Upper lobe of left lung (tissue), 4 donors: Measurements from ENCODE around the gene ISG15.

ENCODE experiments used
- POLR2AphosphoS5 ChIP-seq, 2 donors: sonication (generic); formaldehyde crosslinking; IDR thresholded peaks; one replicate each; pipeline ENCODE4 v1.5.1; 2017; ENCODE audit warnings: antibody characterized with exemption in 2 of 2
- TF ChIP-seq, protein P1 (sequence below), 6 experiments: fragments of 450-650 bp in 4 of 6; fragments of 200-600 bp in 2 of 6; sonication (generic) in 2 of 6; IDR thresholded peaks; one replicate each; pipeline ENCODE4 v1.5.1; 2016 to 2019; ENCODE audit warnings: antibody characterized with exemption in 6 of 6

DNA sequence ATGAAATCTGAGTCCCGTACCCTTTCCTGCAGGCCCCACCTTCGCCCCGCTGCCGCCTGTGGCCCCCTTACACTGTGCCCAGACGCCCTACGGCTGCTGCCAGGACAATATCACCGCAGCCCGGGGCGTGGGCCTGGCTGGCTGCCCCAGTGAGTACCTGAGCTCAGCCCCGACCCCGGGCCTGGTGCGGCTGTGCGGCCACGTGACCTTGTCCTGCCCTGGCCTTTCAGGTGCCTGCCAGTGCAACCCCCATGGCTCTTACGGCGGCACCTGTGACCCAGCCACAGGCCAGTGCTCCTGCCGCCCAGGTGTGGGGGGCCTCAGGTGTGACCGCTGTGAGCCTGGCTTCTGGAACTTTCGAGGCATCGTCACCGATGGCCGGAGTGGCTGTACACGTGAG is 31.8 kb downstream of the ISG15 start:
- TF ChIP-seq POLR2AphosphoS5 (IDR thresholded peaks at IDR 0.05), result no peak
- TF ChIP-seq, protein P1, sequence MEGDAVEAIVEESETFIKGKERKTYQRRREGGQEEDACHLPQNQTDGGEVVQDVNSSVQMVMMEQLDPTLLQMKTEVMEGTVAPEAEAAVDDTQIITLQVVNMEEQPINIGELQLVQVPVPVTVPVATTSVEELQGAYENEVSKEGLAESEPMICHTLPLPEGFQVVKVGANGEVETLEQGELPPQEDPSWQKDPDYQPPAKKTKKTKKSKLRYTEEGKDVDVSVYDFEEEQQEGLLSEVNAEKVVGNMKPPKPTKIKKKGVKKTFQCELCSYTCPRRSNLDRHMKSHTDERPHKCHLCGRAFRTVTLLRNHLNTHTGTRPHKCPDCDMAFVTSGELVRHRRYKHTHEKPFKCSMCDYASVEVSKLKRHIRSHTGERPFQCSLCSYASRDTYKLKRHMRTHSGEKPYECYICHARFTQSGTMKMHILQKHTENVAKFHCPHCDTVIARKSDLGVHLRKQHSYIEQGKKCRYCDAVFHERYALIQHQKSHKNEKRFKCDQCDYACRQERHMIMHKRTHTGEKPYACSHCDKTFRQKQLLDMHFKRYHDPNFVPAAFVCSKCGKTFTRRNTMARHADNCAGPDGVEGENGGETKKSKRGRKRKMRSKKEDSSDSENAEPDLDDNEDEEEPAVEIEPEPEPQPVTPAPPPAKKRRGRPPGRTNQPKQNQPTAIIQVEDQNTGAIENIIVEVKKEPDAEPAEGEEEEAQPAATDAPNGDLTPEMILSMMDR (IDR thresholded peaks at IDR 0.05), result no peak
